ENCODE data around the gene THADA.
"Not testable (repeated sequence)": the region's sequence is repeated elsewhere in the genome, so short reads cannot be mapped to it uniquely, and the experiment has no call there.

THADA gene

DNA sequence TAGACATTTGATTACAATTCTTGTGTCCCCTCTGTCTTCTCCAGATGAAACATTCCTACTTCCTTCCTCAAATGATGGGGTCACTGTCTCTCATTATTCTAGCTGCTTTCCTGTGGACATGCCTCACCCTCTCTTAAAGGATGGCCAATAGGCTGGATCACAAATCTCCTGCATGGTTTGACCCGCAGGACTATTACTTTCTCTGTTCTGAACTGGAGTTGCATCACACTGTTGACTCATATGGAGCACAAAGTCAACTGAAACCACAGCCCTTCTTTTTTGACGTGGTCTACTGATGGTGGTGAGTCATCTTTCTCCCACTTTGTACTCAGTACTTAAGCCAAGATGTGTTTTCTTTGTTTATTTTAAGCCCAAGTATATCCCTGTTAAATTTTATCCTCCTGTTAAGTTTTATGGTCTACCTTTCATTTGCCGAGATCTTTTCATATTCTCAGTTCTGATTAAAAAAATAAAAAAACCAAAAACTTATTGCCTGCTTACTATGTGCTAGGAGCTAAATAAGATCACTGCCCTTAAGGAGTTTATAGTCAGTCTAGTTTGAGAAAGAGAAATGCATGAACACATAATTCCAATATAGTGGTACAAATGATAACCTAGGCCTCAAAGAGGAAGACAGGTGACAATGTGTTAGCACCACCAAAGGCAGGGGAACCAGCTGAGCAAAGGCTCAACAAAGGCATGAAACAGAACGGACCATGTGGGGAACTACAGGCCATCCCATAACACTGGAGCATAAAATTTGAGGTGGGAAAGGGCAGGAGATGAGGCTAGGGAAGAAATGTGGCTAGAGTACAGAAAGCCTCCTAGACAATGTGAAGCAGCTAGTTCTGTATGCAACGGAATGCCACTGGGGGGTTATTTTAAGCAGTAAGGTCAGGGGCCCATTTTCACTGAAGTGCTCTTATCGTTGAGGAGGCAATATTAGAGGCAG, 301.8 kb downstream of the THADA start:
- DNase-seq, result peak; percentile 98

DNA sequence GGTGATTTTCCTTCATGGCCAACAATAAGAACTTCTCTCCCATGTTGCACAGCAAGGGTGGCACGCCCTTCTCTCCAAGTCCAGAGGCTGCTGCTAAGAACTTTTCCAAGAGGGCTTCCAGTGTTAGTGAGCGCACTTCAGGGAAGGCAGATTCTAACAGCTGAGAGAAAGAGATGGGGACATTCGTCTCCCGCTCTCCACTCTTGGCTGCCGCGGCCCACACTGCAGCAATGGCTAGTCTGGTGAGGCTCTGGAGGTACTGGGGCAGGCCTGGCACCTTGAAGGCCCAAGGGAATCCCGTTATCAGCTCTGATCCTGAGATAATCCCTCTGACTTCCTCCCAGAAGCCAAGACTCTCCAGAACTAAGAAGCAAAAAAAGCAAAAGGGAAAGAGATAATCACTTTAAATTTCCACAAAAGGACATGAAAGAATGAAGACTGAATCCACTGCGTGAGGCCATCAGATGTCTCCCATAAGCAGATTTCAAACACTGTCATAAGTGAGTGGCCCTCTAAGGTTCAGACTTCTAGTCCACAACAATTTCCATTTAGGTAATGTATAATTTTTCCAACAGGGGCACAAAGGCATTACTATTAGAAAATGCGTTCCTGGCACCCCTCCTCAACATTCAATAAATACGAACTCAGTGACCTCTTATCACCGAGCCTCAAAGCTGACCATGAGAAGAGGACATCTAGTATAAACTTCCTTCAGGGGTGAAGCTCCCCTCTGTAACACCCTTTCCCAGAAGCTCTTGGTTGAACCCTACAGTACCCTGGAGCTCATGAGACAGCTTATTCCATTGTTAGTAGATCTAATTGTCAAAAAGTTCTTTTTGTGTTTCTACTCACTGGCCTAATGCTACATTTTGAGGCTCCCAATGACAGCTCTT, 302.7 kb downstream of the THADA start:
- no peak for DNase-seq

DNA sequence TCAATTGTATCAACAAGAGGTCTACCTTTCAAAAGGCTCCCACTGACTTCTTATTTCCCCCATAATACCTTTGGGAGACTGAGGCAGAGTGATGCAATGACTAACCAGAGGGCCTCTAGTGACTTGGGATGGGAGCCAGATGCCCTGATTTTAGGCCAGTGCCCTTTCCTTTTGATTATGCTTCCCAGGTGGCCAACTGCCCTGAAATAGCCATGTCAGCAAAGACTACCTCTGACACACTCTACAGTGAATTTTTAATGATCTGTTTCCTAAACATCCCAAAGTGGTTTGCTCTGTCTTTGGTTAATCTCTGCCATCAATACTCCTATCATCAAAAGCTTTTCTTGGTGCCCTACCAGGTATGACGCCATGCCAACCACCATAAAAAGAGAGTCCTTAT, 303.5 kb downstream of the THADA start:
- no peak for DNase-seq

DNA sequence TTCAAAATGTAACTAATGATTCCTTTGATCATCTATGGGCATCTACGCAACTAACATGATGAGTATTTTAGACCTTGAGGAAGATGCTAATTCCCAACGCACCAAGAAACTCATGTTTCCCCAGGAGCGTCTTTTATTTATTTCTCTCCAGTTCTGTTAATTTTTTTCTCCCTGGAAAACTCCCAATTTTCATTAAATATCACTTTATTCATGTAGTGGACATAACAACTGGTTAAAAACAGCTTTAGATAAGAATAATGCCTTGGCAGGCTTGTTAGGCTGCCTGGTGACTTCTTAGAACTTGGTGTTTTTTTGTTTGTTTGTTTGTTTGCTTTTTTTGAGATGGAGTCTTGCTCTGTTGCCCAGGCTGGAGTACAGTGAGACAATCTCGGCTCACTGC, 306.5 kb downstream of the THADA start:
- DNase-seq, result no peak

DNA sequence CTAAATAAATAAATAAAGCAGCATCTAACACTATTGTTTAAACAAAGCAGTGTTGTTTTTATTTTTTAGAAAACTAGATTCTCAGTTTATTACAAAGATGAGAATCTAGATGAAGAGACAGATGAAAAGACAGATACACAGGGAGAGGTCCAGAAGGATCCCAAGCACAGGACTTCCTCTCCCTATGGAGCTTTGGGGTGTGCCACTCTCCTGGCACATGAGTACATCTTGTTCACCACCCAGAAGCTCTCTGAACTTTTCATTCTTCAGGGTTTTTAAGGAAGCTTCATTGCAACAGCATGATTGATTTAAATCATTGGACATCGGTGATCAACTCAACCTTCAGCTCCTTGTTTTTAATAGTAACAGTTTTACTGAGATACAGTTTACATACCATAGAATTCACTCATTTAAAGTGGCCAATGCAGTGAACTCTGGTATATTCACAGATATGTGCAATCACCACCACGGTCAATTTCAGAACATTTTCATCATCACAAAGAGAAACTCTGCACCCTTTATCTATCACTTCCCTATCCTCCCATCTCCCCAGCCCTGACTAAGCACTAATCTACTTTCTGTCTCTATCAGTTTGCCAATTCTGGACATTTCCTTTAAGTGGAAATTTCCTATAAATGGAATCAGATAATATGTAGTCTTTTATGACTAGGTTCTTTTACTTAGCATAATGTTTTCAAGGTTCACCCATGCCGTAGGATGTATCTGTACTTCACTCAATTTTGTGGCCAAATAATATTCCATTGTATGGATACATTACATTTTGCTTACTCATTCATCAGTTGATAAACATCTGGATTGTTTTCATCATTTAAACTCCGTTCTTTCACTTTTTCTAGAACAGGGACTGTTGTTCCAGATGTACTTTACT, 307.2 kb downstream of the THADA start:
- DNase-seq, result no peak

DNA sequence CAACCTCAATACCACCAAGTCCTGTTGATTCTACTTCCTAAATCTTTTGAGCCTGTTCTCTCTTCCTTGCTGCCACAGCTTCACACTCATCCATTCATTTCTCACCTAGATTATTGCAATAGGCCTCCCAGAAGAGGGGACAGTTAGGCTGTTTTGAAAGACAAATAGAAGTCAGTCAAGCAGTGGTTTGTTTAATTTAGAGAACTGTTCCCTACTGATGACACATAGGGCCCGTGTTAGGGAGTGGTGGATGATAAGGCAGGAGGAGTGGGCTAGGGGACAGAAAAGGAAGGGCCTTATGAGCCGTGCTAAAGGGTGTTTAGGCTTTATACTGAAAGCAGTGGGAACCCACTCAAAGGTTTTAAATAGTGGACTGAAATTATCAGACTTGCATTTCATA, 309.9 kb downstream of the THADA start:
- DNase-seq, result no peak

DNA sequence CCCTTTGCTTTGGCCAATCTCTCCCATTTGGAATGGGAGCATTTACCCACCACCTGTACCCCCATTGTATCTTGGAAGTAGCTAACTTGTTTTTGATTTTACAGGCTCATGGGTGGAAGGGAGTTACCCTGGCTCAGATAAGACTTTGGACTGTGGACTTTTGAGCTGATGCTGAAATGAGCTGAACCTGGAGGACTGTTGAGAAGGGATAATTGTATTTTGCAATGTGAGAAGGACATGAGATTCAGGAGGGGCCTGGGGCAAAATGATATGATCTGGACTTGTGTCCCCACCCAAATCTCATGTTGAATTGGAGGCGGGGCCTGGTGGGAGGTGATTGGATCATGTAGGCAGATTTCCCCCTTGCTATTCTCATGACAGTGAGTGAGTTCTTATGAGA, 310.9 kb downstream of the THADA start:
- no peak for DNase-seq

DNA sequence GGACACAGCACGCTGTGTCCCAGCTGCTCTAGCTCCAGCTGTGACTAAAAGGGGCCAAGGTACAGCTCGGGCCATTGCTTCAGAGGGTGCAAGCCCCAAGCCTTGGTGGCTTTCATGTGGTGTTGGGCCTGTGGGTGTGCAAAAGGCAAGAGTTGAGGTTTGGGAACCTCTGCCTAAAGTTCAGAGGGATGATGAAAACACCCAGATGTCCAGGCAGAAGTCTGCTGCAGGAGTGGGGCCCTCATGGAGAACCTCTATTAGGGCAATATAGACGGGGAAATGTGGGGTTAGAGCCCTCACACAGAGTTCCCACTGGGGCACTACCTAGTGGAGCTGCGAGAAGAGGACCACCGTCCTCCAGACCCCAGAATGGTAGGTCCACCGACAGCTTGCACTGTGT, 311.5 kb downstream of the THADA start:
- not testable (repeated sequence) for DNase-seq

DNA sequence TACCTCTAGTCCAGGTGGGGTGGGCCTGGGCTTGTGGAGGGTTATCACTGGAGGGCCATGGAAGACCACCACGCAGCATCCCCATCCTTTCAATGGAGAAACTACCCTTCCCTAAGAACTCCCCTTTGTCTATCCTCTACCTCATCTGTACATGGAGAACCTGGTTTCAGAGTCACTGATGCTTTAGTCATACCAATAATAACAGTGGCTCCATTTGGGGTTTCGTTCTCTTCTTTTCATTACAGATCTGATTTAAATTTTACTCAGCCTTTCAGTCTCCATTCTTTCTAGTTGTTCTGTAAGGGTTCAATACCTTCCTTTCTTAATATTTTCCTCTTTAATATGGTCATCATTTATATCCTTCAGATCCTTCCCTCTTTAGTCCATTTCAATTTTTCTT, 314.8 kb downstream of the THADA start:
- no peak for DNase-seq

DNA sequence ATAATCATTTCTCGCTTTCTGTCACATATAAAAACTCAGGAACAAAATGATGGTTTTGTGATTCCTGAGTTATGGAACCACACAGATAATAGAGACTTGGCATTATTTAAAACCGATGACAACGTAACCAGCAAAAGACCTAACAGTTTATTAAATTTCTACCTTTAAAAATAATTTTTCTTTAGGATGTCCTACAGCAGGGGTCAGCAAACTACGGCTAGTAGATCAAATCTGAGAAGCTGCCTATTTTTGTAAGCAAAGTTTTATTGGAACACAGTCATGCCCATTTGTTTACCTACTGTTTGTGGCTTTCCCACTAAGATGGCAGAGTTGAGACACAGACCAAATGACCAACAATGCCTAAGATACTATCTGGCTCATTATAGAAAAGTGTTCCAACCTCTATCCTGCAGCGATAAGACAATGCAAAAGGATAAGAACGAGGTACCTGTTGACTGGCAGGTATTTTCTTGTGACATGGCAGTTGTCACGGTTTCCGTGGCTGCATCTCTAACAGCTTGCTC, 316.5 kb downstream of the THADA start:
- no peak for DNase-seq

DNA sequence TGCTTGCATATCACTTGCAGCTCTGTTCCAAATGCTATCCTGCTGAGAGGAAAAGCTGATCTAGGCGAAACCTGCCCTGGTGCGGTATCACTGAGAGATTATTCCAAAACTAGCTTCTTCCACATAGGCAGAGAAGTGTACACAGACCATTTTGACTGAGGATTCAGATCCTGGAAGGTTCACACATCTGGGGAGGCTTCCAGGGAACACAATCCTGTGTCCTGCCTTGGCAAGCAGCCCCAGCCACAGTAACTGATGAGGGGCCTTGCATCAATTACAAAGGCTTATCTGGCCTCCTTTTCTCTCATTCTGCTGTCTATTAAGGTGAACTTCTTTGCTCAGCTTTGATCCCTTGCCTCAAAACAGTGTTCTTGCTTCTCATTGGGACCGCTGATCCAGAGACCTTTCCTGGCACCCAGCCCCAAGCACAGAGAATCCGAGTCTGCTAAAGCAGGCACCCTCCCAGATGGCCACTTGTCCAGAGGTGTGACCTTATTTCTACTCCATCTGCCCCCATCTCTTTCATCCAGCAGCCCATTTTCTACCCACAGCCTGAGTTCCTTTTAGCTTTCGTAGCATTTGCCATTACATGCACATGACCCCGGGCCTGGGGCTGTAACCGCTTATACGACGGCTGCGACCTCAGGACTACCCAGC, 317.1 kb downstream of the THADA start:
- no peak for DNase-seq

DNA sequence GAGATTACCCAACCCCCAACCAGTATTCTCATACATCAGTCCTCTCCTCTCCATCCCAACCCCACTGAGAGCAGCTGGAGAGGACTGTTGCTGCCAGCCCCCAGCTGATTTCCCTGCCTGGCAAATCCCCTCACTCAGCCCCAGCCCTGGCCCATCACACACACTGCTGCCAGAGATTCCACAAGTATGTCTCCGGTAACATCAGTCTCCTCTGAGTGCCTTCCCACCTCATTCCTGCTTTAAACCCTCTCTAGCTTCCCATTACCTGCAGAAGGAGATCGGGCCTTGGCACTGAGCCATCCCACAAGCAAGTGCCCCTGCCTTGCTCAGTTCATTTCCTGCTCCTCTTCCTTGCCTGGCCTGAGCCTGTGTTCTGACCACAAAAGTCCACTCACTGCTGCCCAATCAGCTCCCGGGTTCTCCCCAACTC, 318.9 kb downstream of the THADA start:
- DNase-seq, result no peak

DNA sequence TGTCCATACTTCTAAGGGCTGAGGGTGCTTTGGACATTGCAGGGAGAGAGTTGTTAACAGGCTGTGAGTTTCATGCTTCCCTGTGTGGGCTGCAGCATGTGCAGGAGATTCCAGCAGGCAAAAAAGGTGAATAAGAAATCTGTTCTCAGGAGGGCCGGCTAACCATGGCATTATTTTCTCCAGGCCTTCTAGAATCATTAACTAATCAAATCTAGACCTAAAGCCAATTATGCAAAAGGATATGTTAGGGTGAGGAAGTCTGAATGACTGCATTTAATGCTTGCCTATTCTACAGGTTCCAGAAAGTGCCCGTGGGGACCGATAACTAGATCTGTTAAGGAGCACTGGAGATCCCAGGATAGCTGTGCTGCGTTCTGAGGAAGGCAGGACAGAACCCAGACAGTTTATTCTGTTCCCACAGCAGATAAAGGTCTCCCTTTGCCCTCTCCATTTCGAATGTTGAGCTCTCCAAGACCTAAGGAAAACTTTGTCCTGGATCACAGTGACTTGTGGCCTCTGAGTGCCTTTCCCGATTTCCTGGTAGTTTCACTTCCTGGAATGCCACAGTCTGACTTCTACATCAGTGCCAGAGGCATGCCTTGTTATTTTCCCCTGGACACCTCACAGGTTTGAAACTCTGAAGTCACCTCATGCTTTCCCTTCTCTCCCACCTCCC, 319.4 kb downstream of the THADA start:
- no peak for DNase-seq

DNA sequence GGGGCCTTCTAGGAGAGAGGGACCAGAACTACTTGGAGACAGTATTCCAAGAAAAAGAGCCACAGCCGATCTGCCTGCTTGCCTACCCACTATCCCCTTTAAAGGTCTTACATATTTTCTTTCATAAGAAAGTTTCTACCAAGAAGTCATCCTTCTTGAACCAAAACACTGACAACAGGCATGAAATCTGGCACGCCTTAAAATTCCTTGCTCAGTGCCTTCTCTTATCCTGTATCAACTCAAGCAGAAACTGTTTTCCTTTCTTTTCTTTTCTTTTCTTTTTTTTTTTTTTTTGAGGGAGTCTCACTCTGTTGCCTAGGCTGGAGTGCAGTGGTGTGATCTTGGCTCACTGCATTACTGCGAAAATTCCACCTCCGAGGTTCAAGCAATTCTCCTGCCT, 321.1 kb downstream of the THADA start:
- DNase-seq, result no peak

DNA sequence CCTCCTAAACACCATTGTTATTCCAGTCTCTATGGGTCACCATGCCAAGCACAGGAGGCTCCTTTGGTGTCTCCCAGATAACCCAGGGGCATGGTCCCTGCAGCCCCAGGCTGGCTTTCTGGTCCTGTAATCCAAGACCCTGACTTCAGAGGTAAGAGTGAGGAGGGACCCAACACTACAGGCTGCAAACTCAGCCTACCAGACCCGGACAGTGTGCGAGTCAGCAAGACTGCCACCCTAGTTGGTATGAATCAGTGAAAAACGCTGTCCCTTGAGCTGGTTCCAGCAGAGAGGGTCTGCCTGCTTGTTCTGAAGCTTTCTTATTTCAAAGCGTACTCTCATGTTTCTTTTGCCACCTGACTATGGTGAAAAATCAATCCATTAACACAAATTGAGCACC, 321.8 kb downstream of the THADA start:
- peak; percentile 48 for DNase-seq

DNA sequence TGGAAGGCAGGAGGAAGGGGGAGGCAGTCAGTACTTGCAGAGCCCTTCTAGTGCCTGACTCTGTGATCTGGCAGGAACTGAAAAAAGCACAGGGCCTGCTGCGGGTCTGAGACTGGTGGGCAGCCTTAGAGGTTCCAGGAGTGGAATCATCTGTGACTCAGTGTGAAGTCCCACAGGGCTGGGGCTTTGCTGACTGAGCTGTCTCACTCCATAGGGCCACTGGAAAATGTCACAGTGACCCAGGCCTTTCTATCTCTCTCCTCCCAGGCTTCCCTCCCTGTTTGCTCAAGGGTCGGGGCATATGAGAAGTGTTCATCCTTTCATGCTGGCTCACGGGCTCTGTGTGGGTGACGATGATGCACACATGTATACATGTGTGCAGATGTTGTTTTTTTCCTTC, 322.3 kb downstream of the THADA start:
- peak; percentile 62 for DNase-seq

DNA sequence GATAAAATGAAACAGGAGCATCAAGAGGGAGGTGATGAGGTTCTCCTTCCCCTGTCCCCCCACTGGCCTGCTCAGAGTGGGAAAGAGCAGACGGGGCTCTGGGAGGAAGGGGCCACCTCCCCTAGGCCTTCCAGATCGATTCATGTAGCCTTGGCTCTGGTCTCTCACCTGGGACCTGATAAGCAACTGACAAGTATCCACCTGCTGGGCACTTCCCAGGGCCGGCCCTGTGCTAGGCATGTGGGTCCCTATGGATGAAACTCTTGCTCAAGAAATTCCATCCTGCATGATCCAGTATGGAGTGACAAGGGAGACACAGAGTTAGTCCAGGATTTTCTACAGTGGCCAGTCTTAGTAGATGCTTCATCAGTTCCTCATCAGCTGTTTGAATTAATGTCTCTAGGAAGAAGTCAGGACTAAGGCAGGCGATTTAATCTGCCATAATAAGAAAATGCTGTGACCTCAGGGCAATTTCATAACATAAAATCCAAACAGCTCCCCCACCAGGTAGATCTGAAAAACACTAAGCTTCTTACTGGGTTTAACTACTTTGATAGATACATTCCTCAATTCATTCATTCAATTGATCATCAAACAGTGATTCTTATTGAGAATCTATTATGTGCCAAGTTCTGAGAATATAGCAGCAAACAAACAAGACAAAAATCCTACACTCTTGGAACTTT, 324.8 kb downstream of the THADA start:
- no peak for DNase-seq

DNA sequence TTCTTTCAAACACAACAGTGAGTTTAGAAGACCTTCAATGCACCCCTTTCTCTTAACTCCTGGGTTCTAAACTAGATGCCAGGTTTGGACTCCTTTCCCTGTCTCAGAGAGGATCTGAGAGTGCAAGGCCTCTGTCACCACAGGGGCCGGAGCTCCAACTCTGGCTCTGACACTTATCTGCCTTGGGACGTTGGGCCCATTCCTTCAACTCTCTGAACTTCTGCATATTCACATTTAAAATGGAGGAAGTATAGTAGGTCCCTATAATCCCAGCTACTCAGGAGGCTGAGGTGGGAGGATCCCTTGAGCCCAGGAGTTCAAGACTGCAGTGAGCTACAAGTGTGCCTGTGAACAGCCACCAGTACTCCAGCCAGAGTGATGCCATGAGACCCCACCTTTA, 325.4 kb downstream of the THADA start:
- no peak for DNase-seq

DNA sequence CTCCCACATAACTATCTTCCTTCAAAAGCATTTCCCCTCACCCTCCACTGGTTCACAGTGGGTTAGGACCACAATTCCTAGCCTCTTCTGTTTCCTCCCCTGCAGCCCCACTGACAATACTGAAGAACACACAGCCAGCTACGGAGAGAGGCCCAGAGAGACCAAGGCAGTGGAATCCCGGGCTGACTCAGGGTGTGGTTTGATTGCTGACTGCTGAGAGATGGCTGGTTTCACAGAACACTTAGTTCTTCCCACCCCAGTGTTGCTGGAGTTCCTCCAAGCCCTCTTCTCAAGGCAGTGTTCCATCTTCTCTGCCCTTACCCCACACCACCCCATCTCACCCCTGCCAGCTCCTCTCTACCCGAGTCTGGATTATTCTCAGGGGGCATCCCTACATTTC, 326.1 kb downstream of the THADA start:
- DNase-seq, result peak; percentile 85

DNA sequence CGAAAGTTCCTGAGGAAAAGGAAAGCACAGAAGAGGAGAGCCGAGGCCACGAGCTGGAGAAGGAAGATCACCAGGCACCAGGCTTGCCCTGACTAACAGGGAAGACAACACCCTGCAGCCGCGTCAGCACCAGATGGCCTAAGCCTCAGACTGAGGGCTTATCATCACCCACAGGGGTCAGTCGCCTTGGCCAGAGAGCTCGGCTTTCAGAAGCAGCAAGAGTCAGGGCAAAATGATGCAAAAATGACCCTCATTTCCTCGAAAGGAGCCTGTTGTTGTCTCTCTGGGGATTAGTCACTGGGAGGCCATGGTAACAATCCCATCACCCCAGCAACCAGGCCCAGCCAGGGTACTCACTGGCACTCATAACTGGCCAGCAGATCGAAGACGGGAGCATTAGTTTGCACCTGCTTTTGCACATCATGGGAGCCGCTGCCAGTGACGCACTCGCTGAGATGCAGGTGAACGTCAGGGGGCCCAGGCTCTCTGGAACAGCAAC, 326.7 kb downstream of the THADA start:
- peak; percentile 77 for DNase-seq

All from fibroblast of skin of right biceps (primary cell).